ENCODE data around the gene ARHGEF10L. TPM values are rescaled to one million over a fixed set of nuclear protein-coding genes. Genes with fewer than 3 reads are reported as not detected.

The ARHGEF10L gene
- total RNA-seq, 5 donors from 2014 or later (not counting 1 experiment from before 2014, with no cell fraction given): 0.12 to 0.30 (median 0.22) TPM; not detected in 2

- Histone ChIP-seq H3K4me3 (ENCODE audit: control insufficient read depth in 1 of 2, extremely low read depth in 1 of 2, low read length in 1 of 2) (no peak overlapping the region), H3K4me1 (ENCODE audit: control insufficient read depth in 1 of 2, extremely low read depth in 1 of 2, insufficient read depth in 2 of 2, low read length in 2 of 2) (no peaks in the 10 kb centered on the region), H3K27ac (ENCODE audit: low read length) (no peak overlapping the region), H3K36me3 (ENCODE audit: control insufficient read depth in 2 of 2, extremely low read depth in 1 of 2, insufficient read depth in 1 of 2, low read length in 1 of 2) (no peaks in the 10 kb centered on the region), H3K9me3 (no peaks in the 10 kb centered on the region), H3K27me3 (replicated peaks in 1 of 2; ENCODE audit: control insufficient read depth in 2 of 2, extremely low read depth in 1 of 2, insufficient read depth in 2 of 2, low read length in 1 of 2) (peaks cover 0 to 43% of the 10 kb centered on the region in 2 experiments)
- H3K27ac Mint-ChIP-seq: no peak overlapping the region
- H3K27me3 Mint-ChIP-seq: peaks cover 11 to 21% of the 10 kb centered on the region in 2 donors
- POLR2A ChIA-PET: no interaction called here
- DNase-seq (no peak), ATAC-seq (replicated peaks in 1 of 4) (no peak)
- H3K4me1 Mint-ChIP-seq: no peaks in the 10 kb centered on the region
- no peaks in the 10 kb centered on the region for H3K9me3 Mint-ChIP-seq
- H3K36me3 Mint-ChIP-seq: no peaks in the 10 kb centered on the region
- CTCF ChIA-PET: no interaction called here
- no peak overlapping the region for H3K4me3 Mint-ChIP-seq
Observed at GRCh38 chr1:17739050-17739449, 199.6 kb downstream of the ARHGEF10L start.

DNA sequence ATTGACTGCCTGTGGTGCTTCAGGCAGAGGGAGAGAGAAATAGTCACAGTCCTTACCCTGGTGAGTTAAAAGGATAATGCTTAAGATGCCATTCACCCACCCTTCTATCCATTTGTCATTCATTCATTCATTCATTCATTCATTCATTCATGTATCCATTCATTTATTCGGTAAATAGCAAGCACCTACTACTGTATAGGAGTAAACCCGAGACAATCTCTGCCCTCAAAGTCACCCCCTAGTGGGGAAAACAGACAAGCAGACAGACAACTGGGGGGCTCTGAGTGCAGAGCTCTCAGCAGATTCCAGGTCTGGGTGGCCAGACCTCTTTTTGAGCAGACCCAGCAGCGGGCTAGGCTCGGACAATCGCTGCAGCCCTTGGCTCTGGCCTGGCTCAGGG, 201.6 kb downstream of the ARHGEF10L start:
- ChIA-PET POLR2A (no interaction called here), CTCF (no interaction called here)
- ATAC-seq (replicated peaks in 1 of 4) (no peak), DNase-seq (no peak)
- WGBS (ENCODE audit: insufficient coverage): 70% methylated on average over 2 of the region's 5 CpGs
- Histone ChIP-seq H3K36me3 (ENCODE audit: control insufficient read depth in 2 of 2, extremely low read depth in 1 of 2, insufficient read depth in 1 of 2, low read length in 1 of 2) (no peaks in the 10 kb centered on the region), H3K27ac (ENCODE audit: low read length) (no peak overlapping the region), H3K27me3 (replicated peaks in 1 of 2; ENCODE audit: control insufficient read depth in 2 of 2, extremely low read depth in 1 of 2, insufficient read depth in 2 of 2, low read length in 1 of 2) (peaks cover 0 to 44% of the 10 kb centered on the region in 2 experiments), H3K4me1 (ENCODE audit: control insufficient read depth in 1 of 2, extremely low read depth in 1 of 2, insufficient read depth in 2 of 2, low read length in 2 of 2) (no peaks in the 10 kb centered on the region), H3K4me3 (ENCODE audit: control insufficient read depth in 1 of 2, extremely low read depth in 1 of 2, low read length in 1 of 2) (no peak overlapping the region), H3K9me3 (no peaks in the 10 kb centered on the region)
- Mint-ChIP-seq H3K27me3 (peaks cover 11 to 21% of the 10 kb centered on the region in 2 donors), H3K4me1 (no peaks in the 10 kb centered on the region), H3K27ac (no peak overlapping the region), H3K9me3 (no peaks in the 10 kb centered on the region), H3K36me3 (no peaks in the 10 kb centered on the region), H3K4me3 (no peak overlapping the region)

GRCh38 chr1:17742583-17742982, 203.1 kb downstream of the ARHGEF10L start:
- H3K36me3 Mint-ChIP-seq: no peaks in the 10 kb centered on the region
- Histone ChIP-seq H3K4me1 (ENCODE audit: control insufficient read depth in 1 of 2, extremely low read depth in 1 of 2, insufficient read depth in 2 of 2, low read length in 2 of 2) (no peaks in the 10 kb centered on the region), H3K27me3 (replicated peaks in 1 of 2; ENCODE audit: control insufficient read depth in 2 of 2, extremely low read depth in 1 of 2, insufficient read depth in 2 of 2, low read length in 1 of 2) (peaks cover 0 to 31% of the 10 kb centered on the region in 2 experiments), H3K4me3 (ENCODE audit: control insufficient read depth in 1 of 2, extremely low read depth in 1 of 2, low read length in 1 of 2) (no peak overlapping the region), H3K36me3 (ENCODE audit: control insufficient read depth in 2 of 2, extremely low read depth in 1 of 2, insufficient read depth in 1 of 2, low read length in 1 of 2) (no peaks in the 10 kb centered on the region), H3K9me3 (no peaks in the 10 kb centered on the region), H3K27ac (ENCODE audit: low read length) (no peak overlapping the region)
- H3K4me1 Mint-ChIP-seq: no peaks in the 10 kb centered on the region
- no CpG with 5 or more reads among the region's 5 CpGs for WGBS (ENCODE audit: insufficient coverage)
- H3K9me3 Mint-ChIP-seq: peaks cover 0 to 4% (median 0%) of the 10 kb centered on the region in 3 donors
- DNase-seq: no peak
- ATAC-seq (replicated peaks in 1 of 4): no peak
- no peak overlapping the region for H3K27ac Mint-ChIP-seq
- peaks cover 11 to 19% of the 10 kb centered on the region in 2 donors for H3K27me3 Mint-ChIP-seq
- ChIA-PET CTCF (no interaction called here), POLR2A (no interaction called here)
- no peak overlapping the region for H3K4me3 Mint-ChIP-seq

GRCh38 chr1:17743008-17743647, 203.6 kb downstream of the ARHGEF10L start:
- Histone ChIP-seq H3K4me1 (ENCODE audit: control insufficient read depth in 1 of 2, extremely low read depth in 1 of 2, insufficient read depth in 2 of 2, low read length in 2 of 2) (no peaks in the 10 kb centered on the region), H3K27ac (ENCODE audit: low read length) (no peak overlapping the region), H3K36me3 (ENCODE audit: control insufficient read depth in 2 of 2, extremely low read depth in 1 of 2, insufficient read depth in 1 of 2, low read length in 1 of 2) (no peaks in the 10 kb centered on the region), H3K27me3 (replicated peaks in 1 of 2; ENCODE audit: control insufficient read depth in 2 of 2, extremely low read depth in 1 of 2, insufficient read depth in 2 of 2, low read length in 1 of 2) (peaks cover 0 to 29% of the 10 kb centered on the region in 2 experiments), H3K9me3 (no peaks in the 10 kb centered on the region), H3K4me3 (ENCODE audit: control insufficient read depth in 1 of 2, extremely low read depth in 1 of 2, low read length in 1 of 2) (no peak overlapping the region)
- Mint-ChIP-seq H3K4me3 (no peak overlapping the region), H3K27ac (no peak overlapping the region), H3K27me3 (peaks cover 9 to 16% of the 10 kb centered on the region in 2 donors), H3K9me3 (peaks cover 0 to 4% (median 0%) of the 10 kb centered on the region in 3 donors), H3K36me3 (no peaks in the 10 kb centered on the region), H3K4me1 (no peaks in the 10 kb centered on the region)
- POLR2A ChIA-PET: no interaction called here
- ATAC-seq (replicated peaks in 1 of 4) (no peak), DNase-seq (no peak)
- CTCF ChIA-PET: no interaction called here
- WGBS (ENCODE audit: insufficient coverage): 40% methylated on average over 7 of the region's 11 CpGs

- ChIA-PET POLR2A (no interaction called here), CTCF (no interaction called here)
- Mint-ChIP-seq H3K9me3 (peaks cover 0 to 4% (median 4%) of the 10 kb centered on the region in 3 donors), H3K4me3 (no peak overlapping the region), H3K4me1 (no peaks in the 10 kb centered on the region), H3K27ac (no peak overlapping the region), H3K36me3 (no peaks in the 10 kb centered on the region), H3K27me3 (peaks cover 13 to 16% of the 10 kb centered on the region in 2 donors)
- 83% methylated on average over 1 of the region's 3 CpGs for WGBS (ENCODE audit: insufficient coverage)
- no peaks in the 10 kb centered on the region for H3K4me1 ChIP-seq (ENCODE audit: control insufficient read depth in 1 of 2, extremely low read depth in 1 of 2, insufficient read depth in 2 of 2, low read length in 2 of 2)
- H3K9me3 ChIP-seq: no peaks in the 10 kb centered on the region
- H3K27me3 ChIP-seq (replicated peaks in 1 of 2; ENCODE audit: control insufficient read depth in 2 of 2, extremely low read depth in 1 of 2, insufficient read depth in 2 of 2, low read length in 1 of 2): peaks cover 0 to 28% of the 10 kb centered on the region in 2 experiments
- DNase-seq (no peak), ATAC-seq (replicated peaks in 1 of 4) (no peak)
- H3K4me3 ChIP-seq (ENCODE audit: control insufficient read depth in 1 of 2, extremely low read depth in 1 of 2, low read length in 1 of 2): no peak overlapping the region
- H3K36me3 ChIP-seq (ENCODE audit: control insufficient read depth in 2 of 2, extremely low read depth in 1 of 2, insufficient read depth in 1 of 2, low read length in 1 of 2): no peaks in the 10 kb centered on the region
- no peak overlapping the region for H3K27ac ChIP-seq (ENCODE audit: low read length)
Observed at GRCh38 chr1:17743925-17744324, 204.4 kb downstream of the ARHGEF10L start.

DNA sequence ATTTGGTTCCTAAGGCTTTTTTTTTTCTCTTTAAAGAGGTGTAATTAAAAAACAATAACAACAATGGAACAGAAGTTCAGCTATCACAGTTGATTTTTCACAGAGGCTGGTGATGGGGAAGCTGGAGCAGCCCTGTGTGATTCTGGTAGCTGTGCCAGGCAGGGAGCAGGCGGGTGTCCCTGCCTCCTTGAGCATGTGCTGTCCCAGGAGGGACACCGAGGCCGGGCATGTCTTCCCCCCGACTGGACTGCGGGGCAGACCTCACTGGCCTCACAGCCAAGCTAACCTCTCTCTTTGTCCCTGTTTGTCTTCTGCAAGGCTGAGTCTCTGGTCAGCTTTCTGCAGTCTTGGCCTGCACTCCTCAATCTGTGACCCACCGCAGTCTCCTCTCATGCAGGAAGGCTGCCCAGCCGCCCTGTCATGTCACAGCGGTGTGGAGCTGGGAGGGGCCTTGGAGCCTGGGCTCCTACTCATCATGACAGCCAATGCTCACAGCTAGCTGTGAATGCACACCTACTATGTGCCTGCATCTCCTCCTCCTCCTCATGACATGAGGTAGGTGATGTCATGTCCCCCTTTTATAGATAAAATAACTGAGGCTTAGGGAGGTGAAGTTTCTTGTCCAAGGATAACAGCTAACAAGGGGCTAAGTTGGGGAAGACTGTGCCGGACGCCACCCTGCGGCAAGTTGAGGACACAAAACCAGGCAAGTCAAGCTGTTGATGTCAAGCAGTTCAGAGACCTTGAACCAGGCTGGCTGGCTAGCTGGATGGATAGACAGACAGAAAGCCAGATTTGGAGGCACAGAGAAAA, 205.4 kb downstream of the ARHGEF10L start:
- WGBS (ENCODE audit: insufficient coverage): 90% methylated on average over 9 of the region's 11 CpGs
- Mint-ChIP-seq H3K36me3 (no peaks in the 10 kb centered on the region), H3K27ac (no peak overlapping the region), H3K4me1 (no peaks in the 10 kb centered on the region), H3K4me3 (no peak overlapping the region), H3K9me3 (peaks cover 0 to 5% (median 4%) of the 10 kb centered on the region in 3 donors), H3K27me3 (peaks cover 13 to 16% of the 10 kb centered on the region in 2 donors)
- ChIA-PET POLR2A (no interaction called here), CTCF (no interaction called here)
- H3K27me3 ChIP-seq (replicated peaks in 1 of 2; ENCODE audit: control insufficient read depth in 2 of 2, extremely low read depth in 1 of 2, insufficient read depth in 2 of 2, low read length in 1 of 2): peaks cover 0 to 27% of the 10 kb centered on the region in 2 experiments
- no peaks in the 10 kb centered on the region for H3K4me1 ChIP-seq (ENCODE audit: control insufficient read depth in 1 of 2, extremely low read depth in 1 of 2, insufficient read depth in 2 of 2, low read length in 2 of 2)
- no peaks in the 10 kb centered on the region for H3K36me3 ChIP-seq (ENCODE audit: control insufficient read depth in 2 of 2, extremely low read depth in 1 of 2, insufficient read depth in 1 of 2, low read length in 1 of 2)
- DNase-seq: no peak
- no peak overlapping the region for H3K27ac ChIP-seq (ENCODE audit: low read length)
- no peaks in the 10 kb centered on the region for H3K9me3 ChIP-seq
- H3K4me3 ChIP-seq (ENCODE audit: control insufficient read depth in 1 of 2, extremely low read depth in 1 of 2, low read length in 1 of 2): no peak overlapping the region
- ATAC-seq (replicated peaks in 1 of 4): no peak
